Tibial artery (tissue), 4 donors: ENCODE measurements around the gene NKD1.

Source experiments
- DNase-seq, 2 donors: peaks; one replicate each; pipeline ENCODE4 v3.0.0-alpha.2; 2019
- H3K27ac ChIP-seq, 2 donors: fragments of 200-600 bp; sonication (generic) in 1 of 2; 1 replicate in 1 of 2; 2 replicates in 1 of 2; pipeline ENCODE4 v1.5.1; 2018 to 2019; ENCODE audit warnings: mild to moderate bottlenecking in 1 of 2
- H3K27me3 ChIP-seq, 2 donors: fragments of 200-600 bp; sonication (generic) in 1 of 2; one replicate each; pipeline versions ENCODE4 v1.5.1 to v1.6.0; 2016 to 2019
- H3K36me3 ChIP-seq, 3 donors: fragments of 200-600 bp; sonication (generic) in 2 of 3; one replicate each; pipeline ENCODE4 v1.5.1; 2016 to 2019; ENCODE audit warnings: mild to moderate bottlenecking in 2 of 3
- H3K4me1 ChIP-seq, 4 donors: fragments of 200-600 bp; sonication (generic) in 2 of 4; 1 replicate in 3 of 4; 2 replicates in 1 of 4; pipeline ENCODE4 v1.5.1; 2016 to 2019
- H3K4me3 ChIP-seq, 2 donors: fragments of 200-600 bp; sonication (generic) in 1 of 2; 1 replicate in 1 of 2; 2 replicates in 1 of 2; pipeline ENCODE4 v1.5.1; 2018 to 2019; ENCODE audit warnings: mild to moderate bottlenecking in 2 of 2
- H3K9me3 ChIP-seq, 3 donors: fragments of 200-600 bp; sonication (generic) in 1 of 3; one replicate each; pipeline ENCODE4 v1.5.1; 2016 to 2019
- intact Hi-C: fragments of 100-400 bp; cut with DNase I; formaldehyde crosslinking; loops from one replicate; pipeline ENCODE4 v1.15.0; 2023; ENCODE audit warnings: low total_unique reads
- TF ChIP-seq, protein P1 (sequence below), 2 experiments: fragments of 200-600 bp in 1 of 2; fragments of 450-650 bp in 1 of 2; IDR thresholded peaks; one replicate each; pipeline ENCODE4 v1.5.1; 2017 to 2019; ENCODE audit warnings: antibody characterized with exemption in 2 of 2, mild to moderate bottlenecking in 1 of 2, moderate library complexity in 1 of 2

Gene NKD1

GRCh38 chr16:50679266-50679665, 131.1 kb downstream of the NKD1 start:
- TF ChIP-seq, protein P1, sequence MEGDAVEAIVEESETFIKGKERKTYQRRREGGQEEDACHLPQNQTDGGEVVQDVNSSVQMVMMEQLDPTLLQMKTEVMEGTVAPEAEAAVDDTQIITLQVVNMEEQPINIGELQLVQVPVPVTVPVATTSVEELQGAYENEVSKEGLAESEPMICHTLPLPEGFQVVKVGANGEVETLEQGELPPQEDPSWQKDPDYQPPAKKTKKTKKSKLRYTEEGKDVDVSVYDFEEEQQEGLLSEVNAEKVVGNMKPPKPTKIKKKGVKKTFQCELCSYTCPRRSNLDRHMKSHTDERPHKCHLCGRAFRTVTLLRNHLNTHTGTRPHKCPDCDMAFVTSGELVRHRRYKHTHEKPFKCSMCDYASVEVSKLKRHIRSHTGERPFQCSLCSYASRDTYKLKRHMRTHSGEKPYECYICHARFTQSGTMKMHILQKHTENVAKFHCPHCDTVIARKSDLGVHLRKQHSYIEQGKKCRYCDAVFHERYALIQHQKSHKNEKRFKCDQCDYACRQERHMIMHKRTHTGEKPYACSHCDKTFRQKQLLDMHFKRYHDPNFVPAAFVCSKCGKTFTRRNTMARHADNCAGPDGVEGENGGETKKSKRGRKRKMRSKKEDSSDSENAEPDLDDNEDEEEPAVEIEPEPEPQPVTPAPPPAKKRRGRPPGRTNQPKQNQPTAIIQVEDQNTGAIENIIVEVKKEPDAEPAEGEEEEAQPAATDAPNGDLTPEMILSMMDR (IDR thresholded peaks at IDR 0.05), result no peak
- no peaks in the 10 kb centered on the region for H3K9me3 ChIP-seq
- H3K36me3 ChIP-seq, result no peaks in the 10 kb centered on the region
- H3K4me1 ChIP-seq, result no peaks in the 10 kb centered on the region
- intact Hi-C loops, result no loop called here
- no peak overlapping the region for H3K27ac ChIP-seq
- no peaks in the 10 kb centered on the region for H3K27me3 ChIP-seq
- no peak overlapping the region for H3K4me3 ChIP-seq
- peak in 1 of 2 donors; percentile 65 for DNase-seq

GRCh38 chr16:50679676-50680555, 131.7 kb downstream of the NKD1 start:
- H3K4me3 ChIP-seq, result peak overlapping the region in 1 of 2 donors; percentile 28
- intact Hi-C loops, result no loop called here

DNA sequence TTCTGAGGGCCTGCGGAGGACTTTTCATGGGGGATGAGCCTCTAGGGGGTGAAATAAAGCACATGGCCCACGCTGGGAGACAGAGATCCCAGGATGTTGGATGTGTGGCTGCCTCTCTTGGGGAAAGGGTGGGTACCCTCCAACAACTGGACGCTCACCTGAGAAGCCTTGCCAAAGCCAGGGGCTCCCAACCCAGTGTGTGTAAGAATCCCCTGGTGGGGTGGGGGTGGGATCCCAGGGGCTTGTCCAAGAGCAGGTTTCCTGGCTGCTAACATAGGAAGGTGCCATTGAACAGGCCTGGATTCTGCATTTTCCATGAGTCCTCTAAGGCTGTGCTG, 132.3 kb downstream of the NKD1 start:
- TF ChIP-seq, protein P1 (IDR thresholded peaks at IDR 0.05), result no peak
- Histone ChIP-seq H3K27ac (no peak overlapping the region), H3K4me1 (no peaks in the 10 kb centered on the region), H3K9me3 (no peaks in the 10 kb centered on the region), H3K27me3 (no peaks in the 10 kb centered on the region), H3K4me3 (peak overlapping the region; percentile 12 to 28), H3K36me3 (no peaks in the 10 kb centered on the region)
- DNase-seq, result peak in 1 of 2 donors; percentile 20
- intact Hi-C loops, result no loop called here

More at GRCh38 chr16:50679676-50680555, 131.7 kb downstream of the NKD1 start:
- H3K27me3 ChIP-seq, result no peaks in the 10 kb centered on the region
- no peak overlapping the region for H3K27ac ChIP-seq
- H3K4me1 ChIP-seq, result no peaks in the 10 kb centered on the region
- H3K36me3 ChIP-seq, result no peaks in the 10 kb centered on the region
- peak in 1 of 2 donors; percentile 10 for DNase-seq
- TF ChIP-seq, protein P1 (IDR thresholded peaks at IDR 0.05), result no peak
- H3K9me3 ChIP-seq, result no peaks in the 10 kb centered on the region

DNA sequence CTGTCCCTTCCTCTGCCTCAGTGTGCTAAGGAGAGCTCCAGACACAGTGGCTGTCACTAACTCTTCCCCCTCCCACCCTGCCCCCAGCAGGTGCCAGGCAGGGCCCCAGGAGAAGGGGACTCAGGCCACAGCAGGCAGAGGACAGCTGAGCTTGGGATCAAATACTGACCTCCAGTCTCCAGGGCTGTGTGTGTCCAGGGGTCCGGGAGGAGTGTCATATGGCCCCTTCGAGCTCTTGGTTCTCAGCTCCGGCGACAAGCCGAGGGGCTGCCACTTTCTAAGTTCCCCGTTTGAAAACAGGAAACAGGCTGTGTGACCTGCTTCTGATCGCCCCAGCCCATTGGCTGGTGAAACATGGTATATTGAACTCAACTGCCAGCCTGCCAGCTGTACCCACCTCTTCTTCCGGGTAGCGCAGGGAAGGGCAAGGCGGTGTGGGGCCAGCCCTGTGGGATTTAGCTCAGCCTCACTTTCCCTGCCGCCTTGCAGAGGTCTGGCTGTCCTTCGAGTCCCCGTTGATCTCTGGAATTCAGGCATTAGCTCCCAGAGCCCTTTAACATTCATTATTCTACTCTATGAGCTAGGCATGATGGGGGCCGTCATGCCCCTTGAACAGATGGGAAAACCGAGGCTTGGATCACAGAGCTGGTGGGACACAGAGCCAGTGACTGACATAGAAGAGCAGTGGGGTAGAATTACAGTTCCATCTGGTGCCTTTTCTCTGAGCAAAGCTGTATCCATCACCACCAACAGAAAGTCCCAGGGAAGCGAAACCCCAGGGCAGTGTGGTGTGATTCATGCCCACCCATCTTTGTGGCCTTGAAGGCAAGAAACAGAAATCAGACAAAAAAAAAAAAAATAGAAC, 133.1 kb downstream of the NKD1 start, which contains the start of gene SNX20:
TSS of gene SNX20 (minus strand) at position 292 of the 865 bp plus-strand sequence. CDS start 3,786 bp downstream, outside the sequence.
- no peaks in the 10 kb centered on the region for H3K27me3 ChIP-seq
- peak; percentile 54 to 67 for DNase-seq
- TF ChIP-seq, protein P1 (IDR thresholded peaks at IDR 0.05), result no peak
- no peaks in the 10 kb centered on the region for H3K4me1 ChIP-seq
- H3K4me3 ChIP-seq, result peak within 1 kb of the TSS; percentile 12 to 28
- H3K36me3 ChIP-seq, result no peaks in the 10 kb centered on the region
- H3K9me3 ChIP-seq, result no peaks in the 10 kb centered on the region
- intact Hi-C loops, result no loop called here
- no peak within 1 kb of the TSS for H3K27ac ChIP-seq

- H3K4me3 ChIP-seq, result no peak overlapping the region
- H3K27ac ChIP-seq, result no peak overlapping the region
- intact Hi-C loops, result no loop called here
Observed at GRCh38 chr16:50683689-50684374, 135.6 kb downstream of the NKD1 start.

More at GRCh38 chr16:50683689-50684374, 135.6 kb downstream of the NKD1 start:
- H3K27me3 ChIP-seq, result no peaks in the 10 kb centered on the region
- DNase-seq, result peak in 1 of 2 donors; percentile 62
- peaks cover 0 to 6% (median 0%) of the 10 kb centered on the region in 4 donors for H3K4me1 ChIP-seq
- no peaks in the 10 kb centered on the region for H3K36me3 ChIP-seq
- TF ChIP-seq, protein P1 (IDR thresholded peaks at IDR 0.05), result no peak
- H3K9me3 ChIP-seq, result no peaks in the 10 kb centered on the region
